GM12865 (cell line): ENCODE results near the gene FCHSD2.

Source experiments
- DNase-seq: peaks from one replicate; pipeline ENCODE4 v3.0.0; 2010; ENCODE audit warnings: low read depth
- H3K4me3 ChIP-seq: 2 replicates; pipeline ENCODE4 v1.5.1; 2011; ENCODE audit warnings: mild to moderate bottlenecking, low read depth, low read length, control low read depth
- CTCF ChIP-seq: IDR thresholded peaks from 2 replicates; pipeline ENCODE4 v1.5.1; 2011; ENCODE audit warnings: low read length, control low read depth, low read depth, inconsistent platforms; ENCODE audit not compliant: insufficient read depth; ENCODE audit errors: missing control alignments

The FCHSD2 gene

GRCh38 chr11:73186886-73187285 is 44.8 kb upstream of the FCHSD2 start:
- DNase-seq: no peak
- H3K4me3 ChIP-seq: no peak overlapping the region
- no peak for TF ChIP-seq CTCF

- TF ChIP-seq CTCF: no peak
- DNase-seq: no peak
- no peak overlapping the region for H3K4me3 ChIP-seq
Measured at GRCh38 chr11:73186294-73186850, 44.3 kb upstream of the FCHSD2 start.

- no peak for DNase-seq
- no peak overlapping the region for H3K4me3 ChIP-seq
- TF ChIP-seq CTCF: no peak
Measured at GRCh38 chr11:73185680-73186293, 43.7 kb upstream of the FCHSD2 start.

- peak; percentile 99 for TF ChIP-seq CTCF
- DNase-seq: peak; percentile 69
- H3K4me3 ChIP-seq: no peak overlapping the region
Measured at GRCh38 chr11:73184953-73185671, 43.0 kb upstream of the FCHSD2 start.

GRCh38 chr11:73182824-73183321 is 40.8 kb upstream of the FCHSD2 start:
- H3K4me3 ChIP-seq: no peak overlapping the region
- no peak for DNase-seq
- TF ChIP-seq CTCF: no peak

GRCh38 chr11:73178681-73179080 is 36.6 kb upstream of the FCHSD2 start:
- H3K4me3 ChIP-seq: no peak overlapping the region
- no peak for DNase-seq
- no peak for TF ChIP-seq CTCF
